ENCODE results near the gene ENO2. TPM values are rescaled to one million over a fixed set of nuclear protein-coding genes. Genes with fewer than 3 reads are reported as not detected.
"Not testable (repeated sequence)": the region's sequence is repeated elsewhere in the genome, so short reads cannot be mapped to it uniquely, and the experiment has no call there.

Gene ENO2
- total RNA-seq, 3 donors from 2014 or later, result 83.5 to 97.4 (median 85.2) TPM

DNA sequence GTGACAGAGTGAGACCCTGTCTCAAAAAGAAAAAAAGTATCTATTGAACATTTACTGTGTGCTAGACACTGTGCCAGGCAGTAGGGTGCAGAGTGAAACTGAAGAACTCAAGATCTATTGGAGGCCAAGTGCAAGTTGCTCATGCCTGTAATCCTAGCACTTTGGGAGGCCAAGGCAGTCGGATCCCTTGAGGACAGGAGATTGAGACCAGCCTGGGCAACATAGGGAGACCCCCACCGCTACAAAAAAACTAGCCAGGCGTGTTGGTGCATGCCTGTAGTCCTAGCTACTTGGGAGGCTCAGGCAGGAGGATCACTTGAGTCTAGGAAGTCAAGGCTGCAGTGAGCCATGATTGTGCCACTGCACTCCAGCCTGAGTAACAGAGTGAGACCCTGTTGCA is 21.7 kb upstream of the ENO2 start:
- not testable (repeated sequence) for H3K4me3 Mint-ChIP-seq; H3K9me3 Mint-ChIP-seq; H3K27me3 Mint-ChIP-seq (ENCODE audit: low read depth); H3K4me1 Mint-ChIP-seq (ENCODE audit: low read depth); DNase-seq; H3K36me3 Mint-ChIP-seq (ENCODE audit: insufficient read depth); ATAC-seq

- Mint-ChIP-seq H3K4me3 (no peak overlapping the region), H3K9me3 (no peaks in the 10 kb centered on the region), H3K36me3 (ENCODE audit: insufficient read depth) (no peaks in the 10 kb centered on the region), H3K4me1 (ENCODE audit: low read depth) (peaks cover 9% of the 10 kb centered on the region), H3K27me3 (ENCODE audit: low read depth) (no peaks in the 10 kb centered on the region)
- DNase-seq, result no peak
- ATAC-seq, result no peak
Measured at GRCh38 chr12:6894321-6894720, 20.1 kb upstream of the ENO2 start.

GRCh38 chr12:6896846-6897435 is 17.4 kb upstream of the ENO2 start:
- Mint-ChIP-seq H3K27me3 (ENCODE audit: low read depth) (no peaks in the 10 kb centered on the region), H3K9me3 (no peaks in the 10 kb centered on the region), H3K4me1 (ENCODE audit: low read depth) (peaks cover 6% of the 10 kb centered on the region), H3K4me3 (no peak overlapping the region), H3K36me3 (ENCODE audit: insufficient read depth) (no peaks in the 10 kb centered on the region)
- ATAC-seq (no peak), DNase-seq (no peak)

GRCh38 chr12:6899427-6899826 is 15.0 kb upstream of the ENO2 start:
- ATAC-seq, result no peak
- H3K4me1 Mint-ChIP-seq (ENCODE audit: low read depth), result peaks cover 6% of the 10 kb centered on the region
- H3K36me3 Mint-ChIP-seq (ENCODE audit: insufficient read depth), result no peaks in the 10 kb centered on the region

GRCh38 chr12:6899837-6900519 is 14.4 kb upstream of the ENO2 start:
- Mint-ChIP-seq H3K36me3 (ENCODE audit: insufficient read depth) (no peaks in the 10 kb centered on the region), H3K27me3 (ENCODE audit: low read depth) (no peaks in the 10 kb centered on the region), H3K4me1 (ENCODE audit: low read depth) (peaks cover 6% of the 10 kb centered on the region), H3K4me3 (no peak overlapping the region), H3K9me3 (no peaks in the 10 kb centered on the region)
- ATAC-seq, result no peak
- DNase-seq, result no peak

More at GRCh38 chr12:6899427-6899826, 15.0 kb upstream of the ENO2 start:
- no peaks in the 10 kb centered on the region for H3K9me3 Mint-ChIP-seq
- no peak for DNase-seq
- no peaks in the 10 kb centered on the region for H3K27me3 Mint-ChIP-seq (ENCODE audit: low read depth)
- no peak overlapping the region for H3K4me3 Mint-ChIP-seq

- Mint-ChIP-seq H3K27me3 (ENCODE audit: low read depth) (no peaks in the 10 kb centered on the region), H3K4me3 (no peak overlapping the region), H3K4me1 (ENCODE audit: low read depth) (peaks cover 6% of the 10 kb centered on the region), H3K36me3 (ENCODE audit: insufficient read depth) (no peaks in the 10 kb centered on the region), H3K9me3 (no peaks in the 10 kb centered on the region)
- no peak for ATAC-seq
- no peak for DNase-seq
Measured at GRCh38 chr12:6902448-6902847, 11.9 kb upstream of the ENO2 start.

DNA sequence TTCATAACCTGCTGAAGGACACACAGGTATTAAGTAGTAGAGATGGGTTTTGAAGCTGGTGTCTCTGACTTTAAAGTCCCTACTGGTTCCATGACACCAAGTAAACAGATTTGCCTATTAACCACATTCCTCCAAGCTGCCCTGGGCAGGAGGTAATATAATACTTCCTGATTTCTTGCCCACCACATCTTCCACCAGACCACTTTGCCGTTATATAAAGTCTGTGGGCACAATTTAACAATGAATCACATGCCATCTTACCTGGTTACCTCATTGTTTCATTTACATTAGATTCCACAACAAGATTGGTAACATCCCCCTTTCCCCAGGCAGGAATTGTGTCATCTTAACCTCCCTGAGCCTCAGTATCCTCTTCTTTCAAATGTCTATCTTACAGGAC is 10.7 kb upstream of the ENO2 start:
- no peak for DNase-seq
- Mint-ChIP-seq H3K27me3 (ENCODE audit: low read depth) (no peaks in the 10 kb centered on the region), H3K9me3 (no peaks in the 10 kb centered on the region), H3K4me1 (ENCODE audit: low read depth) (peaks cover 6% of the 10 kb centered on the region), H3K36me3 (ENCODE audit: insufficient read depth) (no peaks in the 10 kb centered on the region), H3K4me3 (no peak overlapping the region)
- no peak for ATAC-seq

- peak; percentile 99 for ATAC-seq
Measured at GRCh38 chr12:6904280-6905276, 9.8 kb upstream of the ENO2 start, which contains the start of gene LRRC23. TSS of gene LRRC23 (plus strand) at chr12:6904822. CDS start at chr12:6905634, 812 bp downstream.

DNA sequence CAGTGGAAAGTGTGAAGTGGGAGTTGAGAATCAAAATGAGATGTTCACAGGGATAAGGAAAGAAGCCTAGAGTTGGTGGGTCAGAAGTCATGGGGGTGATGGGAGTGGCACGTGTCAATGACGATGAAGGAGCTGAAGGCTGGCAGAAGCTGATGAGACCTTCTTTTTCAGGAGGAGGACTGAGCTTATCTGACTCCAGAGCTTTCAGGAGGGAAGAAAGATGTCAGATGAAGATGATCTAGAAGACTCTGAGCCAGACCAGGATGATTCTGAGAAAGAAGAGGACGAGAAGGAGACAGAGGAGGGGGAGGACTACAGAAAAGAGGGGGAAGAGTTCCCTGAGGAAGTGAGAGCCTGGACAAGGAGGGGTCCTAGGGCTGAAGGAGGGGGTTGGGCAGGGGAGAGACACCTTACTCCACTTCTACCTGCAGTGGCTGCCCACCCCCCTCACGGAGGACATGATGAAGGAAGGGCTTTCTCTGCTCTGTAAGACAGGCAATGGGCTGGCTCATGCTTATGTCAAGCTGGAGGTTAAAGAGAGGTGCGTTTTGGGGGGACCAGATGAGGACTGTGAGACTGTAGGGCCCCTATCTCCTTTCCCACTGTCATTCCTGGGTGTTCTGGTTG is 8.9 kb upstream of the ENO2 start:
- Mint-ChIP-seq H3K4me1 (ENCODE audit: low read depth) (no peaks in the 10 kb centered on the region), H3K4me3 (no peak overlapping the region), H3K9me3 (no peaks in the 10 kb centered on the region), H3K27me3 (ENCODE audit: low read depth) (no peaks in the 10 kb centered on the region), H3K36me3 (ENCODE audit: insufficient read depth) (no peaks in the 10 kb centered on the region)
- no peak for DNase-seq
- ATAC-seq, result no peak

More at GRCh38 chr12:6904280-6905276, 9.8 kb upstream of the ENO2 start, which contains the start of gene LRRC23:
- Mint-ChIP-seq H3K9me3 (no peaks in the 10 kb centered on the region), H3K4me3 (no peak within 1 kb of the TSS), H3K36me3 (ENCODE audit: insufficient read depth) (no peaks in the 10 kb centered on the region), H3K4me1 (ENCODE audit: low read depth) (peaks cover 5% of the 10 kb centered on the region), H3K27me3 (ENCODE audit: low read depth) (no peaks in the 10 kb centered on the region)
- peak; percentile 96 for DNase-seq

GRCh38 chr12:6908141-6908540 is 6.2 kb upstream of the ENO2 start:
- H3K36me3 Mint-ChIP-seq (ENCODE audit: insufficient read depth); H3K27me3 Mint-ChIP-seq (ENCODE audit: low read depth); DNase-seq; H3K4me1 Mint-ChIP-seq (ENCODE audit: low read depth); H3K9me3 Mint-ChIP-seq; H3K4me3 Mint-ChIP-seq; ATAC-seq: not testable (repeated sequence)

GRCh38 chr12:6909421-6910145 is 4.8 kb upstream of the ENO2 start:
- ATAC-seq (no peak), DNase-seq (no peak)
- Mint-ChIP-seq H3K4me3 (no peak overlapping the region), H3K9me3 (no peaks in the 10 kb centered on the region), H3K36me3 (ENCODE audit: insufficient read depth) (no peaks in the 10 kb centered on the region), H3K4me1 (ENCODE audit: low read depth) (peaks cover 14% of the 10 kb centered on the region), H3K27me3 (ENCODE audit: low read depth) (no peaks in the 10 kb centered on the region)

DNA sequence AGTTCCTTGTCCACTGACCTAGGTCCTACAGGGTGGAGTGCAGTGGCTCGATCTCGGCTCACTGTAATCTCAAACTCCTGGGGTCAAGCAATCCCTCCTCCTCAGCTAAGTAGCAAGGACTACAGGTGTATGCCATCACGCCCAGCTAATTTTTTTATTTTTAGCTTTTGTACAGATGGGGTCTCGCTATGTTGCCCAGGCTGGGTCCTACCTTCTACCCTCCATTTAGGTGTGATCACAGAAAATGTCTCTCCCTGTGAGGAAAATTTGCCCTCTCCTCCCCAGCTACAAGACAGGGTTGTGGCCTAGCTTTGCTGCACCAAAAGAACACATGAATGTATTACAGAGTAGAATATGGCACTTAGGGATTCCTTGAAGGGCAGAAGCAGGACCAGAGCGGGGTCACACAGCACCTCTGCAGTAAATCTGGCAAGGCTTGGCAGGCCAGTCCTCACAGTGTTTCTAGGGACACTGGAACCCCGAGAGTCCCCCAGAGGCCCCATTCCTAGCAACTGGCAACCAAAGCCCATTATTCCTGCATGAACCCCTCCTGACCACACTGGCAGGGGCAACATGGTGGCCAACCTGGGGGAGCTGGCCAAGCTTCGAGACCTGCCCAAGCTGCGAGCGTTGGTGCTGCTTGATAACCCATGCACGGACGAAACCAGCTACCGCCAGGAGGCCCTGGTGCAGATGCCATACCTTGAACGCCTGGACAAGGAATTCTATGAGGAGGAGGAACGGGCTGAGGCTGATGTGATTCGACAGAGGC is 2.0 kb upstream of the ENO2 start:
- Mint-ChIP-seq H3K27me3 (ENCODE audit: low read depth) (no peaks in the 10 kb centered on the region), H3K36me3 (ENCODE audit: insufficient read depth) (peaks cover 7% of the 10 kb centered on the region), H3K4me3 (peak overlapping the region; percentile 66), H3K9me3 (no peaks in the 10 kb centered on the region), H3K4me1 (ENCODE audit: low read depth) (peaks cover 29% of the 10 kb centered on the region)
- DNase-seq, result no peak
- no peak for ATAC-seq

Measured in activated T-cell treated with anti-CD3 and anti-CD28 coated beads, Interleukin-2, amount 50 U/mL, for 4 hours (primary cell).